ENCODE measurements around the gene KRT81.

KRT81 gene

GRCh38 chr12:52291267-52291935 is at the start of gene KRT81:
TSS of gene KRT81 (minus strand) at chr12:52291534. CDS start at chr12:52291465, 69 bp downstream.
- H3K27ac ChIP-seq, result no peak within 1 kb of the TSS
- no peak for DNase-seq (ENCODE audit: low read depth, low spot score)

GRCh38 chr12:52338241-52338960 is 47.1 kb upstream of the KRT81 start:
- DNase-seq (ENCODE audit: low read depth, low spot score), result peak; percentile 27
- no peak overlapping the region for H3K27ac ChIP-seq

GRCh38 chr12:52337054-52337453 is 45.7 kb upstream of the KRT81 start:
- DNase-seq (ENCODE audit: low read depth, low spot score), result no peak
- no peak overlapping the region for H3K27ac ChIP-seq

- DNase-seq (ENCODE audit: low read depth, low spot score), result no peak
- H3K27ac ChIP-seq, result no peak overlapping the region
Observed at GRCh38 chr12:52336641-52337040, 45.3 kb upstream of the KRT81 start.

GRCh38 chr12:52335598-52336262 is 44.4 kb upstream of the KRT81 start:
- no peak for DNase-seq (ENCODE audit: low read depth, low spot score)
- H3K27ac ChIP-seq, result no peak overlapping the region

GRCh38 chr12:52334185-52334584 is 42.9 kb upstream of the KRT81 start:
- no peak for DNase-seq (ENCODE audit: low read depth, low spot score)
- no peak overlapping the region for H3K27ac ChIP-seq

GRCh38 chr12:52333321-52333720 is 42.0 kb upstream of the KRT81 start:
- no peak for DNase-seq (ENCODE audit: low read depth, low spot score)
- no peak overlapping the region for H3K27ac ChIP-seq

GRCh38 chr12:52332381-52332780 is 41.0 kb upstream of the KRT81 start:
- no peak for DNase-seq (ENCODE audit: low read depth, low spot score)

GRCh38 chr12:52331833-52332232 is 40.5 kb upstream of the KRT81 start:
- no peak overlapping the region for H3K27ac ChIP-seq
- no peak for DNase-seq (ENCODE audit: low read depth, low spot score)

More at GRCh38 chr12:52332381-52332780, 41.0 kb upstream of the KRT81 start:
- no peak overlapping the region for H3K27ac ChIP-seq

- H3K27ac ChIP-seq, result no peak overlapping the region
- DNase-seq (ENCODE audit: low read depth, low spot score), result no peak
Observed at GRCh38 chr12:52331039-52331438, 39.7 kb upstream of the KRT81 start.

GRCh38 chr12:52327830-52328500 is 36.6 kb upstream of the KRT81 start:
- H3K27ac ChIP-seq, result peak overlapping the region; percentile 55
- DNase-seq (ENCODE audit: low read depth, low spot score), result no peak

- H3K27ac ChIP-seq, result peak overlapping the region; percentile 55
Observed at GRCh38 chr12:52327052-52327829, 35.9 kb upstream of the KRT81 start.

GRCh38 chr12:52324153-52324444 is 32.8 kb upstream of the KRT81 start:
- no peak for DNase-seq (ENCODE audit: low read depth, low spot score)
- H3K27ac ChIP-seq, result no peak overlapping the region

More at GRCh38 chr12:52327052-52327829, 35.9 kb upstream of the KRT81 start:
- DNase-seq (ENCODE audit: low read depth, low spot score), result peak; percentile 94

GRCh38 chr12:52323416-52324152 is 32.2 kb upstream of the KRT81 start:
- H3K27ac ChIP-seq, result no peak overlapping the region
- DNase-seq (ENCODE audit: low read depth, low spot score), result no peak

GRCh38 chr12:52323001-52323400 is 31.7 kb upstream of the KRT81 start:
- no peak for DNase-seq (ENCODE audit: low read depth, low spot score)

GRCh38 chr12:52322069-52322468 is 30.7 kb upstream of the KRT81 start:
- H3K27ac ChIP-seq, result no peak overlapping the region
- no peak for DNase-seq (ENCODE audit: low read depth, low spot score)

More at GRCh38 chr12:52323001-52323400, 31.7 kb upstream of the KRT81 start:
- H3K27ac ChIP-seq, result no peak overlapping the region

- H3K27ac ChIP-seq, result no peak overlapping the region
- DNase-seq (ENCODE audit: low read depth, low spot score), result no peak
Observed at GRCh38 chr12:52321418-52321817, 30.1 kb upstream of the KRT81 start.

GRCh38 chr12:52320784-52321400 is 29.6 kb upstream of the KRT81 start, which contains the start of gene KRT83:
TSS of gene KRT83 (minus strand) at chr12:52321398. CDS start at chr12:52321335, 63 bp downstream.
- no peak for DNase-seq (ENCODE audit: low read depth, low spot score)
- no peak within 1 kb of the TSS for H3K27ac ChIP-seq

- no peak overlapping the region for H3K27ac ChIP-seq
- no peak for DNase-seq (ENCODE audit: low read depth, low spot score)
Observed at GRCh38 chr12:52319097-52319496, 27.8 kb upstream of the KRT81 start.

All from epithelial cell of prostate (primary cell).